ENCODE results near the gene ATOX1.

Gene ATOX1

GRCh38 chr5:151696470-151697061, 61.9 kb downstream of the ATOX1 start:
- peak; percentile 95 for DNase-seq

- DNase-seq = no peak
These were observed 63.0 kb downstream of the ATOX1 start for GRCh38 chr5:151695464-151695863.

GRCh38 chr5:151694035-151694485, 64.4 kb downstream of the ATOX1 start:
- DNase-seq = no peak
